K562 (cell line): Measurements from ENCODE around the gene CREG1. TPM values are rescaled to one million over a fixed set of nuclear protein-coding genes. Genes with fewer than 3 reads are reported as not detected.

Experiments
- CBFA2T3 ChIP-seq: fragments of 450-650 bp; IDR thresholded peaks from 2 replicates; pipeline ENCODE4 v1.6.1; 2017
- CEBPG ChIP-seq, 3 experiments: fragments of 200-800 bp in 1 of 3; sonication (Bioruptor generic) in 1 of 3; sonication (generic) in 1 of 3; formaldehyde crosslinking in 1 of 3; IDR thresholded peaks in 2 of 3; conservative IDR thresholded peaks in 1 of 3; 2 replicates each; pipeline versions ENCODE4 v1.6.1 to v1.8.0; 2016 to 2022; ENCODE audit warnings: missing compliant biosample characterization in 2 of 3, missing genetic modification characterization in 2 of 3, mild to moderate bottlenecking in 1 of 3, missing genetic modification reagents in 1 of 3
- CEBPZ ChIP-seq: fragments of 150-350 bp; IDR thresholded peaks from 2 replicates; pipeline ENCODE4 v1.6.1; 2014; ENCODE audit warnings: low read depth, mild to moderate bottlenecking, low read length, borderline replicate concordance
- DPF2 ChIP-seq: fragments of 450-650 bp; IDR thresholded peaks from 2 replicates; pipeline ENCODE4 v1.6.1; 2016
- MTA1 ChIP-seq: fragments of 450-650 bp; IDR thresholded peaks from 2 replicates; pipeline ENCODE4 v1.6.1; 2017; ENCODE audit warnings: borderline replicate concordance
- NFIC ChIP-seq: fragments of 450-650 bp; IDR thresholded peaks from 2 replicates; pipeline ENCODE4 v1.6.1; 2017; ENCODE audit warnings: mild to moderate bottlenecking, inconsistent platforms
- POU5F1 ChIP-seq: fragments of 150-350 bp; IDR thresholded peaks from 2 replicates; pipeline ENCODE4 v1.6.1; 2014; ENCODE audit warnings: borderline replicate concordance, low read length, low read depth, mild to moderate bottlenecking; ENCODE audit not compliant: partially characterized antibody
- TRIM28 ChIP-seq: fragments of 450-650 bp; IDR thresholded peaks from 2 replicates; pipeline ENCODE4 v1.6.1; 2017
- TSHZ1 ChIP-seq: fragments of 250-450 bp; sonication (Bioruptor Pico); IDR thresholded peaks from 2 replicates; pipeline ENCODE4 v1.4.0; 2020; ENCODE audit warnings: mild to moderate bottlenecking, moderate library complexity
- ZNF12 ChIP-seq: sonication (generic); formaldehyde crosslinking; IDR thresholded peaks from 2 replicates; pipeline ENCODE4 v1.4.0; 2020; ENCODE audit warnings: mild to moderate bottlenecking, missing genetic modification reagents
- ZNF324 ChIP-seq: fragments of 250-450 bp; sonication (Bioruptor Pico); IDR thresholded peaks from 2 replicates; pipeline ENCODE4 v1.4.0; 2020; ENCODE audit warnings: mild to moderate bottlenecking
- ZNF655 ChIP-seq: fragments of 250-450 bp; sonication (Bioruptor Pico); IDR thresholded peaks from 2 replicates; pipeline ENCODE4 v1.5.0; 2021
- polyA plus RNA-seq, 8 experiments: library from polyadenylated mRNA; depleted of rRNA in 4 of 8; stranded (reverse) in 5 of 8; unstranded in 3 of 8; fragments of >200 nt; fragmentation: Nextera tagmentation in 2 of 8; fragmentation: Illumina TruSeq in 1 of 8; extraction: Ambion mirVana in 2 of 8; extraction: Trizol in 1 of 8; gene quantifications; 2 replicates each; pipeline versions ENCODE4 v1.2.1 to v1.2.3, GENCODE V29; 2011 to 2014; ENCODE audit warnings: inconsistent platforms in 1 of 8, missing spikeins in 1 of 8
- total RNA-seq, 7 experiments: library from RNA; depleted of rRNA in 6 of 7; stranded (reverse); fragments of >200 nt in 6 of 7; fragmentation: Illumina TruSeq in 2 of 7; extraction: Trizol in 2 of 7; gene quantifications; 2 replicates each; pipeline versions ENCODE4 v1.2.1 to v1.2.3, GENCODE V29; 2011 to 2021; ENCODE audit warnings: low replicate concordance in 1 of 7

Gene CREG1
- total and polyA plus RNA-seq, 9 of the 15 experiments (the other 6 are each of a cell fraction or from before 2014, with no cell fraction given): 45.7 to 272 (median 161) TPM

GRCh38 chr1:167541003-167541402 lies 12.6 kb downstream of the CREG1 start (continued):
- TF ChIP-seq CEBPZ: no peak
- no peak for TF ChIP-seq DPF2
- TF ChIP-seq ZNF324 (CRISPR knock-in tag): no peak
- TF ChIP-seq TSHZ1 (CRISPR knock-in tag): no peak
- TF ChIP-seq TRIM28: no peak
- TF ChIP-seq ZNF12 (CRISPR knock-in tag): no peak
- no peak for TF ChIP-seq CBFA2T3
- TF ChIP-seq ZNF655: no peak
- no peak for TF ChIP-seq CEBPG (CRISPR knock-in tag; IDR thresholded peaks at IDR 0.05)
- TF ChIP-seq CEBPG (tag; conservative IDR thresholded peaks at IDR 0.05 in 1 of 2, IDR thresholded peaks at IDR 0.05 in 1 of 2): peak in 1 of 2 experiments; percentile 37; a peak in 1 of 4 replicates
- no peak for TF ChIP-seq POU5F1
- TF ChIP-seq MTA1: no peak
- TF ChIP-seq NFIC: no peak
